ENCODE measurements around the gene FGFRL1. TPM values are rescaled to one million over a fixed set of nuclear protein-coding genes. Genes with fewer than 3 reads are reported as not detected.

The FGFRL1 gene
- polyA plus RNA-seq, 1 donor from 2014 or later = 0.97 TPM

Other genes starting within 250 kb of the FGFRL1 start
- gene CPLX1, start 185.5 kb upstream of the FGFRL1 start, polyA plus RNA-seq = 5.1 and 7.6 TPM in 2 replicates
- gene GAK, start 79.3 kb upstream of the FGFRL1 start, polyA plus RNA-seq = 58.8 and 66.0 TPM in 2 replicates
- gene TMEM175, start 79.2 kb upstream of the FGFRL1 start, polyA plus RNA-seq = 36.9 and 38.0 TPM in 2 replicates
- 32.4 and 46.0 TPM in 2 replicates for gene DGKQ, start 38.1 kb upstream of the FGFRL1 start, polyA plus RNA-seq
- 11.8 and 12.7 TPM in 2 replicates for gene IDUA, start 24.6 kb upstream of the FGFRL1 start, polyA plus RNA-seq
- 0.12 and 1.1 TPM in 2 replicates for gene SLC26A1, start 18.2 kb upstream of the FGFRL1 start, polyA plus RNA-seq
- gene RNF212, start 101.9 kb downstream of the FGFRL1 start, polyA plus RNA-seq = 0.30 and 1.5 TPM in 2 replicates
- 0.57 and 0.78 TPM in 2 replicates for gene SPON2, start 161.0 kb downstream of the FGFRL1 start, polyA plus RNA-seq
- gene CTBP1, start 237.5 kb downstream of the FGFRL1 start, polyA plus RNA-seq = 325 and 487 TPM in 2 replicates

Measured in neural cell (in vitro differentiated cells).